ENCODE measurements around the gene ASB18. TPM values are rescaled to one million over a fixed set of nuclear protein-coding genes. Genes with fewer than 3 reads are reported as not detected.

The ASB18 gene
- total and polyA plus RNA-seq, 2 of the 8 experiments (the other 6 are each of a cell fraction or from before 2014, with no cell fraction given), result not detected

DNA sequence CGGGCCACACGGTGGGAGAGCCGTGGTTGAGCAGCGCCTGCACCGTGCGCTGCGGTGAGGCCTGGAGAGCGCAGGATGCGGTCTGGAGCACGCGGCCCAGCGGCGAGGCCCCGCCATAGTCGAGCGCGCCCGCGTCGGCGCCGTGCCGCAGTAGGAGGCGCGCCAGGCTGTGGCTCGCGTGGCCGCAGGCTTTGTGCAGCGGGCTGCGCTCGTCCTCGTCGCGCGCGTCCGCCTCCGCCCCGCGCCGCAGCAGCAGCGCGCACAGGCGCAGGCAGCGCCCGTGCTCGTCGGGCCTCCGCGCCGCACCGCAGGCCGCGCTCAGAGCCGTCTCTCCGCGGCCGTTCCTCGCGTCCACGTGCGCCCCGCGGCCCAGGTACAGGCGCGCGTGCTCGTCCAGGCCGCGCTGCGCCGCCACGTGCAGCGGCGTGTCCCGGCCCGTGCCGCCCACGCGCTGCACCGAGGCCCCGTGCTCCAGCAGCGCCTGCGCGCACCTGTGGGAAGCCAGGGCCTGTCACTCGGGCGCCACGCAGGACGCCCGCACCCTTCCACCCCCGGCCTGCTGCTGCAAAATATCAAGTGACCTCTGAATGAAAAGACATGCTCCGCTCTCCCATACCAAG, 49.7 kb downstream of the ASB18 start:
- Histone ChIP-seq H2BK12ac (ENCODE audit: low read depth, low read length) (no peak overlapping the region), H4K91ac (replicated peaks; ENCODE audit: insufficient read length, low read length) (no peak overlapping the region), H2BK20ac (ENCODE audit: low read length) (no peak overlapping the region), H3K27me3 (replicated peaks in 1 of 4; ENCODE audit: control insufficient read depth in 3 of 4, extremely low read depth in 1 of 4, insufficient read depth in 3 of 4, low read length in 3 of 4) (no peaks in the 10 kb centered on the region; a peak in 2 of 7 replicates), H2AK5ac (ENCODE audit: low read depth, low read length) (no peak overlapping the region), H3K18ac (ENCODE audit: extremely low read depth, low read length) (no peak overlapping the region), H3K36me3 (ENCODE audit: control insufficient read depth in 2 of 4, insufficient read depth in 4 of 4, low read length in 3 of 4) (no peaks in the 10 kb centered on the region), H2BK15ac (ENCODE audit: low read length) (no peak overlapping the region), H3K4me1 (replicated peaks in 1 of 4; ENCODE audit: control insufficient read depth in 3 of 4, insufficient read depth in 4 of 4, low read length in 3 of 4) (peaks cover 0 to 5% (median 2%) of the 10 kb centered on the region in 4 experiments; a peak in 5 of 7 replicates), H2BK5ac (ENCODE audit: low read depth, low read length) (no peak overlapping the region), H3K23me2 (ENCODE audit: low read depth, low read length) (no peaks in the 10 kb centered on the region), H3K23ac (ENCODE audit: insufficient read length) (no peak overlapping the region), H3K9me3 (ENCODE audit: insufficient read depth in 2 of 2, low read depth in 1 of 2, low read length in 1 of 2) (no peaks in the 10 kb centered on the region), H3K79me2 (ENCODE audit: control insufficient read depth in 1 of 2, insufficient read depth in 2 of 2, low read length in 2 of 2) (no peaks in the 10 kb centered on the region), H4K5ac (ENCODE audit: insufficient read length, low read depth, low read length) (no peak overlapping the region), H3K56ac (replicated peaks; ENCODE audit: insufficient read length, low read depth, low read length) (no peak overlapping the region), H3K4me3 (ENCODE audit: extremely low read depth in 1 of 4, insufficient read depth in 2 of 4, low read depth in 3 of 4, low read length in 4 of 4) (no peak overlapping the region), H3K79me1 (ENCODE audit: low read depth, low read length) (no peaks in the 10 kb centered on the region), H3K27ac (ENCODE audit: low read depth, low read length) (no peak overlapping the region), H3K9ac (replicated peaks in 1 of 4; ENCODE audit: extremely low read depth in 1 of 4, low read depth in 3 of 4, low read length in 3 of 4) (no peak overlapping the region), H4K8ac (ENCODE audit: extremely low read depth, insufficient read depth, low read length) (peak overlapping the region; percentile 46; the same call in 1 of the 2 replicates), H4K20me1 (replicated peaks in 1 of 2; ENCODE audit: control insufficient read depth in 1 of 2, insufficient read depth in 2 of 2, low read length in 2 of 2) (no peaks in the 10 kb centered on the region), H2AFZ (ENCODE audit: low read length) (no peak overlapping the region), H2BK120ac (replicated peaks; ENCODE audit: low read depth, low read length) (no peak overlapping the region), H3K4me2 (ENCODE audit: insufficient read depth in 1 of 2, low read depth in 2 of 2, low read length in 2 of 2) (no peak overlapping the region), H3K14ac (ENCODE audit: insufficient read length) (no peak overlapping the region), H3K4ac (replicated peaks; ENCODE audit: insufficient read length, low read depth, low read length) (no peak overlapping the region)
- ChIA-PET CTCF (ENCODE audit: partially characterized antibody) (interaction anchor here (0.6 to 1.4 kb wide), 3 partner anchors 33 to 511 kb away, joined by 3 to 6 read pairs (median 3); no protein-coding TSS in a partner anchor), POLR2A (ENCODE audit: partially characterized antibody) (no interaction called here)
- FAIRE-seq (no peak), DNase-seq (ENCODE audit: low read depth in 1 of 2, low spot score in 2 of 2) (peak in 1 of 2 experiments; percentile 39)
- WGBS, 2 experiments (ENCODE audit: extremely low coverage in 1 of 2, insufficient coverage in 1 of 2, insufficient read length in 1 of 2, insufficient replicate concordance in 2 of 2, low coverage in 1 of 2, low lambda C conversion rate in 2 of 2, missing lambda C conversion rate in 1 of 2), result 93% methylated on average over 85 of the region's 92 CpGs; no CpG with 5 or more reads in 1 of the 2 experiments
- TF ChIP-seq HDAC6 (IDR thresholded peaks at IDR 0.05; ENCODE audit: low read depth, low read length) (no peak), SUZ12 (IDR thresholded peaks at IDR 0.05; ENCODE audit: low read length) (no peak), E2F6 (IDR thresholded peaks at IDR 0.05) (no peak), CTBP2 (IDR thresholded peaks at IDR 0.05; ENCODE audit: borderline replicate concordance, insufficient read depth, insufficient read length, low read length) (no peak), EZH2 (IDR thresholded peaks at IDR 0.05; ENCODE audit: low read depth, low read length, severe bottlenecking) (no peak), RBBP5 (IDR thresholded peaks at IDR 0.05; ENCODE audit: borderline replicate concordance, low read depth, low read length) (no peak), CBX5 (IDR thresholded peaks at IDR 0.05; ENCODE audit: low read depth, low read length) (no peak), BACH1 (IDR thresholded peaks at IDR 0.05; ENCODE audit: low read length) (no peak), RXRA (IDR thresholded peaks at IDR 0.05; ENCODE audit: insufficient read depth, low read depth, low read length) (no peak), SP1 (IDR thresholded peaks at IDR 0.05; ENCODE audit: low read depth, low read length) (no peak)
- TF ChIP-seq, protein P1, sequence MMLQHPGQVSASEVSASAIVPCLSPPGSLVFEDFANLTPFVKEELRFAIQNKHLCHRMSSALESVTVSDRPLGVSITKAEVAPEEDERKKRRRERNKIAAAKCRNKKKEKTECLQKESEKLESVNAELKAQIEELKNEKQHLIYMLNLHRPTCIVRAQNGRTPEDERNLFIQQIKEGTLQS (IDR thresholded peaks at IDR 0.05; ENCODE audit: insufficient read depth, low read depth, low read length), result no peak

All from H1 (cell line).